Upper lobe of left lung (tissue), 6 donors: ENCODE measurements around the gene TCF7. TPM values are rescaled to one million over a fixed set of nuclear protein-coding genes. Genes with fewer than 3 reads are reported as not detected.

Source experiments
- ATAC-seq, 2 donors: fragments of 200-7000 bp; cut with Tn5 transposase; one replicate each; pipeline ENCODE4 v1.9.1; 2022; ENCODE audit warnings: mild to moderate bottlenecking in 2 of 2, moderate library complexity in 2 of 2; ENCODE audit not compliant: low FRiP score in 2 of 2
- DNase-seq, 2 donors: peaks; one replicate each; pipeline ENCODE4 v3.0.0-alpha.2; 2019 to 2020
- H3K27ac ChIP-seq, 4 donors: fragments of 200-600 bp; sonication (generic); one replicate each; pipeline ENCODE4 v1.5.1; 2016 to 2019
- H3K27me3 ChIP-seq, 4 donors: fragments of 200-600 bp; sonication (generic); one replicate each; pipeline ENCODE4 v1.5.1; 2017 to 2019
- H3K36me3 ChIP-seq, 4 donors: fragments of 200-600 bp; sonication (generic); one replicate each; pipeline ENCODE4 v1.5.1; 2016 to 2019
- H3K4me1 ChIP-seq, 4 donors: fragments of 200-600 bp; sonication (generic); one replicate each; pipeline ENCODE4 v1.5.1; 2018 to 2019
- H3K4me3 ChIP-seq, 4 donors: fragments of 200-600 bp; sonication (generic); one replicate each; pipeline ENCODE4 v1.5.1; 2017 to 2019; ENCODE audit warnings: mild to moderate bottlenecking in 2 of 4, moderate library complexity in 1 of 4
- H3K9me3 ChIP-seq, 4 donors: fragments of 200-600 bp; sonication (generic); one replicate each; pipeline ENCODE4 v1.5.1; 2018 to 2019
- CTCF ChIP-seq, 6 experiments: fragments of 450-650 bp in 4 of 6; fragments of 200-600 bp in 2 of 6; sonication (generic) in 2 of 6; IDR thresholded peaks; one replicate each; pipeline ENCODE4 v1.5.1; 2016 to 2019; ENCODE audit warnings: antibody characterized with exemption in 6 of 6
- EP300 ChIP-seq, 4 donors: sonication (generic); formaldehyde crosslinking; IDR thresholded peaks; one replicate each; pipeline ENCODE4 v1.5.1; 2017; ENCODE audit warnings: antibody characterized with exemption in 4 of 4, control low read depth in 2 of 4
- POLR2A ChIP-seq, 4 donors: fragments of 450-650 bp; IDR thresholded peaks; one replicate each; pipeline ENCODE4 v1.5.1; 2016 to 2017; ENCODE audit warnings: antibody characterized with exemption in 4 of 4, mild to moderate bottlenecking in 2 of 4
- POLR2AphosphoS5 ChIP-seq, 2 donors: sonication (generic); formaldehyde crosslinking; IDR thresholded peaks; one replicate each; pipeline ENCODE4 v1.5.1; 2017; ENCODE audit warnings: antibody characterized with exemption in 2 of 2
- WGBS, 2 donors: methylation state at CpG; one replicate each; pipeline ENCODE4 v1.1.5; 2017 to 2018; 5-methylcytosine and 5-hydroxymethylcytosine counted together
- total RNA-seq, 6 donors: library from RNA; depleted of rRNA in 4 of 6; stranded (reverse); fragments of >200 nt in 4 of 6; gene quantifications; one replicate each; pipeline versions ENCODE4 v1.1.0 to v1.2.1, GENCODE V29; 2016 to 2021
- donor health status: DM: no; HTN: no; CAD: no; lungs with moderate emphysema.
- donor health status: DM: no; HTN: yes; CAD: no; lungs with severe emphysema.

TCF7 gene
- total RNA-seq, 6 donors from 2014 or later: 3.5 to 7.4 (median 5.8) TPM

DNA sequence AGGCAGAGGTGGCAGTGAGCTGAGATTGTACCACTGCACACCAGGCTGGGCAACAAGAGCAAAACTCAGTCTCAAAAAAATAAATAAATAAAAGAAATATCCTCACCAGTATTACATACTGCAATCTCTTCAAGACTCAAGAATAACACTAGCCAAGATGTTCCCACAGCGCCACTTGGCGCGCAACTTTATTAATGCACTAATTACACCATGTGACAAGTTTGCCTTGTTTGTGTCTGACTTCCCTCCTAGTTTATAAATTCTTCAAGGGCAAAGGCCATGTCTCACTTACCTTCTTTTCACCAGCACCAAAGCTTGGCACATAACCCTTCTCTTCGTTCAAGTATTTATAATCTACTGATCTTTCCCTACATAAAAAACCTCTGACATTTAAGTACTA, 57.5 kb downstream of the TCF7 start:
- H3K4me1 ChIP-seq: peaks cover 19 to 33% (median 29%) of the 10 kb centered on the region in 4 donors
- H3K27me3 ChIP-seq: no peaks in the 10 kb centered on the region
- 90 to 93% methylated on average over 4 of the region's 4 CpGs for WGBS, 2 donors
- no peak overlapping the region for H3K27ac ChIP-seq
- DNase-seq (no peak), ATAC-seq (no peak)
- H3K4me3 ChIP-seq: no peak overlapping the region
- TF ChIP-seq POLR2A (IDR thresholded peaks at IDR 0.05) (no peak), CTCF (IDR thresholded peaks at IDR 0.05) (no peak), POLR2AphosphoS5 (IDR thresholded peaks at IDR 0.05) (no peak), EP300 (IDR thresholded peaks at IDR 0.05) (no peak)
- no peaks in the 10 kb centered on the region for H3K9me3 ChIP-seq
- H3K36me3 ChIP-seq: peaks cover 15 to 66% (median 42%) of the 10 kb centered on the region in 4 donors

DNA sequence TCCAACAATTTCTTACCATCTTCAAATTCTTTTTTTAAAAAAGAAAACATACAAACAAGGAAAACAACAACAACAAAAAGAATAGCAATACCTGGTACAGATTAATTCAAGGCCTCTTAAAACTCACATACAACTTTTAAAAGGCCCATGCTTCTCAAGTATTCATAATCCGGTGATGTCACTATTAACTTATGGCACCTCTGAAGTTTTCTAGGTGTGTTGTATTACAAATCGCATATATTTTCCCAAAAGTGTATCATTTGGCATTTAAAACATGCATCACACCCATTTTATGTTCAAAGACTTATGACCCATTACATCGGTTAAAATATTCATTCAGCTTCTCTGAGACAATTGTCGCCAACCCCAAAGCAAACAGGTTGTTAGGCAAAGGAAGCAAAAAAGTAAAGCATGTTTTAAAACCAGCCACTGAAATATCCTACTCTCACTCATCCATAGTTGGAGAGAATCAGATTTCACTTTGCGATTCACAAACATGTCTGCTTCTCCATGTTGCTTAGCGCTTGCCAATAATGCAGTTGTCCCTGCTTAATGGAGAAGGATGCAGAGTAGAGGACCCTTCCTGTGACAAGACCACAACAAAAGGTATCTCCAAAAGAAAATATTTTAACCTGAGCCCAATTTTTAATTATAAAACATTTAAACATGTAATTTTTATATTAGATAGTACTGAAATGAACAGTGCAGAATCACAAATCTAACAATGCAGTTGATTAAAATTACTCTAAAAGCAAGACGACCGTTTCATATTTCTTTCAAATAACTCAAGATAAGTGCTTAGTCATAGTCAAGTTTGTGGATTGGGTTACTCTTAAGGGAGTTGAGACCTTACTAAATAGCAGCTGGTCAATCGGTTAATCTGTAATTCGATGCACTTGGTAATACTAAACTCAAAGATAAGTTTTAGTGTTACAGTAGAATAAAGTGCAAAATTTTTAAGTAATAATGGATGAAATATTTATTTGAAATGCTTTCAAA, 60.7 kb downstream of the TCF7 start:
- H3K27me3 ChIP-seq: no peaks in the 10 kb centered on the region
- 22 to 28% methylated on average over 10 of the region's 10 CpGs for WGBS, 2 donors
- no peak for TF ChIP-seq POLR2A (IDR thresholded peaks at IDR 0.05)
- no peak for TF ChIP-seq CTCF (IDR thresholded peaks at IDR 0.05)
- no peak for TF ChIP-seq POLR2AphosphoS5 (IDR thresholded peaks at IDR 0.05)
- TF ChIP-seq EP300 (IDR thresholded peaks at IDR 0.05): no peak
- H3K27ac ChIP-seq: peak overlapping the region in 3 of 4 donors; percentile 98 to 100 (median 99)
- H3K4me3 ChIP-seq: peak overlapping the region; percentile 59 to 92 (median 75)
- DNase-seq: no peak
- H3K9me3 ChIP-seq: no peaks in the 10 kb centered on the region
- ATAC-seq: no peak
- H3K36me3 ChIP-seq: peaks cover 15 to 35% (median 25%) of the 10 kb centered on the region in 4 donors
- H3K4me1 ChIP-seq: peaks cover 29 to 40% (median 36%) of the 10 kb centered on the region in 4 donors

DNA sequence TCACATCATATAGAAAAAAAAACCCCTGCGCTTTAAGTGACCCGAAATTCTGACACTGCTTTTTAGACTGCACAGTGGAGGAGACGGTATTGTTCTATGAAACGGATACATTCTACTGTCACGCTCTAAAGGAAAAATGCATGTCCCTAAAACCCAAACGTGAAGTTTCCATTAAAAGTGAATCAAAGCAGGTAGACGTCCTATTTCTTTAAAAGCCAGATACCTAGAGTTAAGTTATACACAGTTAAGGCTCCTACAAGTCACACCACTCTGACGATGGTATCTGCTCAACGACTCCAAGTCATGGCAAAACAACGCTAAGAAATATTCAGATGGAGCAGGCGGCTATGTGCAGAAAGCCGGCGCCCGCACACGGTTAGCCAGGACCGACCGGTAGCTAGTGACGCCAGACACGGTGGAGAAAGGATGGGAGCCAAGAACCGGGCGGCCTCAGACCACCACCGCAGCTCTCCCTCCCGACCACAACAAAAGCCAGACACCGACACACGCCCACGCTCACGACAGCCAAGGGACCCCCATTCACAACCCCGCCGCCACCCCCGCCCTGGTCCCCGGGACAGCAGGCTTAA, 61.5 kb downstream of the TCF7 start:
- H3K4me1 ChIP-seq: peaks cover 24 to 34% (median 29%) of the 10 kb centered on the region in 4 donors

More for the DNA sequence above, 61.5 kb downstream of the TCF7 start:
- H3K4me3 ChIP-seq: peak overlapping the region; percentile 59 to 92 (median 75)
- no peaks in the 10 kb centered on the region for H3K9me3 ChIP-seq
- H3K27me3 ChIP-seq: no peaks in the 10 kb centered on the region
- H3K27ac ChIP-seq: peak overlapping the region; percentile 96 to 100 (median 98)
- no peak for TF ChIP-seq POLR2AphosphoS5 (IDR thresholded peaks at IDR 0.05)
- no peak for TF ChIP-seq EP300 (IDR thresholded peaks at IDR 0.05)
- no peak for TF ChIP-seq POLR2A (IDR thresholded peaks at IDR 0.05)
- TF ChIP-seq CTCF (IDR thresholded peaks at IDR 0.05): no peak
- DNase-seq (peak in 1 of 2 donors; percentile 32), ATAC-seq (peak; percentile 56 to 61)
- peaks cover 12 to 26% (median 18%) of the 10 kb centered on the region in 4 donors for H3K36me3 ChIP-seq
- WGBS, 2 donors: 0 to 1% methylated on average over 17 to 24 of the region's 31 CpGs
